ENCODE data around the gene ZNF77. TPM values are rescaled to one million over a fixed set of nuclear protein-coding genes. Genes with fewer than 3 reads are reported as not detected.

ZNF77 gene
- polyA plus RNA-seq, 3 donors, result 0.30 to 2.7 (median 1.0) TPM

DNA sequence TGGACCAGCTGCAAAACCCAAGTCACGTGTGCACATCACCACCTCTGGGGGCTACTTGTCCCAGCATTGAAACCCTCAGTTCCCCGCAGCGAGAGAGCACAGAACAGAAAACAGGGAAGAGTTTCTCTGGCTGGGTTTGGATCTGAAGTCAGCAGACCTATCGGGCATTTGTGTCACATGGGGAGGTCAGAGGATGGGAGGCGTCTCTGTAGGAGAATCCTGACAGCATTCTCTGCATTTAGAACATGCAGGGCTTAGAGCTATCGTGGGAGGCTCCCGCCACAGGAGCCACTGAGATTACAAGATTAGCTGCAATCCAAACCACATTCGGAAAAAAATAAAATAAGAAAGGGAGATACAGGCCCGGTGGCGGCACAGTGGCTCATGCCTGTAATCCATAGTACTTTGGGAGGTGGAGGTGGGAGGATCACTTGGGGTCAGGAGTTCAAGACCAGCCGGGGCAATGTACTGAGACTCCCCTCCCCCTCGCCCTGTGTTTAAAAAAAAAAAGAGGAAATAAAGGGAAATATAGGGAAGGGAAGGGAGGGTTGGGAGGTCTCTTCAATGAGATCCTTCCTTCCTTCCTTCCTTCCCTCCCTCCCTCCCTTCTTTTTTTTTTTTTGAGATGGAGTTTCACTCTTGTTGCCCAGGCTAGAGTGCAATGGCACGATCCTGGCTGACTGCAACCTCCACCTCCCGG, 29.7 kb upstream of the ZNF77 start:
- Mint-ChIP-seq H3K27me3 (ENCODE audit: low read depth in 3 of 3) (peaks cover 18 to 30% (median 21%) of the 10 kb centered on the region in 3 donors), H3K4me1 (peaks cover 41% of the 10 kb centered on the region), H3K9me3 (peaks cover 0 to 17% (median 9%) of the 10 kb centered on the region in 7 donors), H3K4me3 (peak overlapping the region in 1 of 2 donors; percentile 71), H3K36me3 (no peaks in the 10 kb centered on the region), H3K27ac (peak overlapping the region in 6 of 7 donors; percentile 21 to 68 (median 63))
- Histone ChIP-seq H3K4me1 (ENCODE audit: control insufficient read depth in 1 of 2, insufficient read depth in 2 of 2, low read length in 2 of 2) (peaks cover 43 to 48% of the 10 kb centered on the region in 2 donors), H3K4me2 (replicated peaks; ENCODE audit: extremely low read depth, low read length, poor library complexity, severe bottlenecking) (peak overlapping the region; percentile 37), H2AFZ (ENCODE audit: insufficient read depth, low read depth, low read length, poor library complexity, severe bottlenecking) (no peak overlapping the region), H3K27me3 (ENCODE audit: control insufficient read depth in 2 of 2, insufficient read depth in 2 of 2, low read length in 2 of 2) (peaks cover 0 to 9% of the 10 kb centered on the region in 2 donors), H3K79me2 (ENCODE audit: insufficient read depth, low read length) (no peaks in the 10 kb centered on the region), H3K9me3 (replicated peaks in 1 of 2; ENCODE audit: control insufficient read depth in 1 of 2, insufficient read depth in 1 of 2, low read length in 2 of 2) (peaks cover 0 to 5% of the 10 kb centered on the region in 2 donors), H3K27ac (ENCODE audit: low read depth in 1 of 2, low read length in 2 of 2) (no peak overlapping the region), H3K9ac (ENCODE audit: insufficient read depth, low read length, poor library complexity, severe bottlenecking) (no peak overlapping the region), H4K20me1 (ENCODE audit: insufficient read depth, low read length) (no peaks in the 10 kb centered on the region), H3K36me3 (replicated peaks in 1 of 2; ENCODE audit: control insufficient read depth in 1 of 2, insufficient read depth in 2 of 2, low read length in 2 of 2) (no peaks in the 10 kb centered on the region), H3K4me3 (replicated peaks in 1 of 3; ENCODE audit: low read depth in 2 of 3, low read length in 3 of 3) (peak overlapping the region in 1 of 3 experiments; percentile 39)
- DNase-seq, result no peak
- intact Hi-C loops (cut with micrococcal nuclease), result loop anchor here (5.0 to 10.0 kb wide), 2 partner anchors 60 to 63 kb away; no protein-coding TSS in a partner anchor
- TF ChIP-seq, protein P1, sequence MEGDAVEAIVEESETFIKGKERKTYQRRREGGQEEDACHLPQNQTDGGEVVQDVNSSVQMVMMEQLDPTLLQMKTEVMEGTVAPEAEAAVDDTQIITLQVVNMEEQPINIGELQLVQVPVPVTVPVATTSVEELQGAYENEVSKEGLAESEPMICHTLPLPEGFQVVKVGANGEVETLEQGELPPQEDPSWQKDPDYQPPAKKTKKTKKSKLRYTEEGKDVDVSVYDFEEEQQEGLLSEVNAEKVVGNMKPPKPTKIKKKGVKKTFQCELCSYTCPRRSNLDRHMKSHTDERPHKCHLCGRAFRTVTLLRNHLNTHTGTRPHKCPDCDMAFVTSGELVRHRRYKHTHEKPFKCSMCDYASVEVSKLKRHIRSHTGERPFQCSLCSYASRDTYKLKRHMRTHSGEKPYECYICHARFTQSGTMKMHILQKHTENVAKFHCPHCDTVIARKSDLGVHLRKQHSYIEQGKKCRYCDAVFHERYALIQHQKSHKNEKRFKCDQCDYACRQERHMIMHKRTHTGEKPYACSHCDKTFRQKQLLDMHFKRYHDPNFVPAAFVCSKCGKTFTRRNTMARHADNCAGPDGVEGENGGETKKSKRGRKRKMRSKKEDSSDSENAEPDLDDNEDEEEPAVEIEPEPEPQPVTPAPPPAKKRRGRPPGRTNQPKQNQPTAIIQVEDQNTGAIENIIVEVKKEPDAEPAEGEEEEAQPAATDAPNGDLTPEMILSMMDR (IDR thresholded peaks at IDR 0.05), result no peak
- 11% methylated on average over 4 of the region's 14 CpGs for WGBS (ENCODE audit: insufficient coverage)

DNA sequence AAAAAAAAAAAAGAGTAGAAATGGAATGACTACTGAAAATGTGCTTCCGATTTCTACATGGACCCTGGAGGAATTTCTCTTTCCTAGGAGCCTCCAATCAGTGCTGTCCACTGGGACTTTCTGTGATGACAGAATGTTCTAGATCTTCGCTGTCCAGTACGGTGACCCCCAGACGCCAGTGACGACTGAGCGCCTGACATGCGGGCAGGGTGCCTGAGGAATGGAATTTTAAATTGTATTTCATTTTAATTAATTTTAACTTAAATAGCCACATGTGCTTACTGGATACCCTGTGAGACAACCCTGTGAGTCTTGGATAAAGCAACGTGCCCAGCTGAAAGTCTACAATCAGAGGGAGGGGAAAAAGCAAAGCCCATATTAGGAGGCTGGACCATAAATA, 28.5 kb upstream of the ZNF77 start:
- H3K79me2 ChIP-seq (ENCODE audit: insufficient read depth, low read length), result no peaks in the 10 kb centered on the region
- no peak overlapping the region for H3K4me3 ChIP-seq (replicated peaks in 1 of 3; ENCODE audit: low read depth in 2 of 3, low read length in 3 of 3)

More for the DNA sequence above, 28.5 kb upstream of the ZNF77 start:
- no peaks in the 10 kb centered on the region for H4K20me1 ChIP-seq (ENCODE audit: insufficient read depth, low read length)
- H3K27me3 Mint-ChIP-seq (ENCODE audit: low read depth in 3 of 3), result peaks cover 18 to 28% (median 27%) of the 10 kb centered on the region in 3 donors
- peaks cover 0 to 5% of the 10 kb centered on the region in 2 donors for H3K9me3 ChIP-seq (replicated peaks in 1 of 2; ENCODE audit: control insufficient read depth in 1 of 2, insufficient read depth in 1 of 2, low read length in 2 of 2)
- TF ChIP-seq, protein P1 (IDR thresholded peaks at IDR 0.05), result no peak
- no peaks in the 10 kb centered on the region for H3K36me3 ChIP-seq (replicated peaks in 1 of 2; ENCODE audit: control insufficient read depth in 1 of 2, insufficient read depth in 2 of 2, low read length in 2 of 2)
- H2AFZ ChIP-seq (ENCODE audit: insufficient read depth, low read depth, low read length, poor library complexity, severe bottlenecking), result no peak overlapping the region
- H3K27me3 ChIP-seq (ENCODE audit: control insufficient read depth in 2 of 2, insufficient read depth in 2 of 2, low read length in 2 of 2), result peaks cover 0 to 9% of the 10 kb centered on the region in 2 donors
- no peak overlapping the region for H3K4me3 Mint-ChIP-seq
- H3K4me2 ChIP-seq (replicated peaks; ENCODE audit: extremely low read depth, low read length, poor library complexity, severe bottlenecking), result no peak overlapping the region
- H3K9ac ChIP-seq (ENCODE audit: insufficient read depth, low read length, poor library complexity, severe bottlenecking), result no peak overlapping the region
- no peak overlapping the region for H3K27ac ChIP-seq (ENCODE audit: low read depth in 1 of 2, low read length in 2 of 2)
- DNase-seq, result no peak
- H3K36me3 Mint-ChIP-seq, result no peaks in the 10 kb centered on the region
- intact Hi-C loops (cut with micrococcal nuclease), result loop anchor here in 1 of 2 donors (10.0 kb wide), 1 partner anchor 62 kb away; no protein-coding TSS in a partner anchor
- H3K4me1 ChIP-seq (ENCODE audit: control insufficient read depth in 1 of 2, insufficient read depth in 2 of 2, low read length in 2 of 2), result peaks cover 43 to 52% of the 10 kb centered on the region in 2 donors
- H3K9me3 Mint-ChIP-seq, result peaks cover 0 to 17% (median 9%) of the 10 kb centered on the region in 7 donors
- 100% methylated on average over 1 of the region's 8 CpGs for WGBS (ENCODE audit: insufficient coverage)
- H3K4me1 Mint-ChIP-seq, result peaks cover 43% of the 10 kb centered on the region
- H3K27ac Mint-ChIP-seq, result no peak overlapping the region

All from CD14-positive monocyte (primary cell).